GM18511 (cell line): ENCODE measurements around the gene GRID1.

ENCODE experiments used
- ATAC-seq: cut with Tn5 transposase; IDR thresholded peaks from one replicate; pipeline ENCODE4 v1.9.1; 2021; ENCODE audit warnings: mild to moderate bottlenecking, moderate library complexity; ENCODE audit not compliant: unreplicated experiment

The GRID1 gene

GRCh38 chr10:86219271-86219670 is 147.3 kb downstream of the GRID1 start:
- ATAC-seq, result no peak

DNA sequence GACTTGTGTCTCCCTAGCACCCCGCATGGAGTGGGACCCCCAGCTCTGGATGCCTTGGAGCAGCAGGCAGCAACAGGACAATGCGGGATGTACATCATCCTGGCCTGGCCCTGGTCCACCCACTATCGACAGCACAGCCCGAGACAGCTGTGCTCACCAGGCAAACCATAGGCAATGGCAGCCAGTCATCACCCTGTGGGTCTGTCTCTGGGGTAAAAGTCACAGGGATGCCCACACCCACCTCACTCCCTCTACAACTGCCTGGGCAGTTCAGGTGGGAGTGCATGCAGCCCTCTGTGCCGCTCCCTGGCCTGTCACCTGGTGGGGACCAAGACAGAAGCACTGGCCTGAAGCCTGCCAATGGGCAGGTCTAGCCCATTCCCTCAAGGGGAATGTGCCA is 147.8 kb downstream of the GRID1 start:
- ATAC-seq, result no peak

DNA sequence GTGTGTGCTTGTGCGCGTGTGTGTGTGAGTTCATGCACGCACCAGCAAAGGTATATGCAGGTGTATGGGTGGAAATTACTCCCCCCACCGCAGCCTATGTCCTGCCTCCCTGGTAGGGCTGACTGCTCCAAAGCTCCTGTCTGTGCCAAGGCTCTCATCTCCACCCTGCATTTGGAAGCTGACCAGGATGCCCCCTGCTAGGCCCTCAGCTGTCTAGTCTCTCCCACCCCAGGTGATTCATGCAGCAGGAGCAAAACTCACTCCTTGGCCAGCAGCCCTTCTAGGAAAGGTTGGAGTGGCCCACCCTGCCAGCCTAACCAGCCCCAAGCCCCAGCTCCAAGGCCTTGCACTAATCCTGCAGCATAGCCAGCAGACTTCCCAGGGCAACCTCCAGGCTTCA is 148.4 kb downstream of the GRID1 start:
- no peak for ATAC-seq

DNA sequence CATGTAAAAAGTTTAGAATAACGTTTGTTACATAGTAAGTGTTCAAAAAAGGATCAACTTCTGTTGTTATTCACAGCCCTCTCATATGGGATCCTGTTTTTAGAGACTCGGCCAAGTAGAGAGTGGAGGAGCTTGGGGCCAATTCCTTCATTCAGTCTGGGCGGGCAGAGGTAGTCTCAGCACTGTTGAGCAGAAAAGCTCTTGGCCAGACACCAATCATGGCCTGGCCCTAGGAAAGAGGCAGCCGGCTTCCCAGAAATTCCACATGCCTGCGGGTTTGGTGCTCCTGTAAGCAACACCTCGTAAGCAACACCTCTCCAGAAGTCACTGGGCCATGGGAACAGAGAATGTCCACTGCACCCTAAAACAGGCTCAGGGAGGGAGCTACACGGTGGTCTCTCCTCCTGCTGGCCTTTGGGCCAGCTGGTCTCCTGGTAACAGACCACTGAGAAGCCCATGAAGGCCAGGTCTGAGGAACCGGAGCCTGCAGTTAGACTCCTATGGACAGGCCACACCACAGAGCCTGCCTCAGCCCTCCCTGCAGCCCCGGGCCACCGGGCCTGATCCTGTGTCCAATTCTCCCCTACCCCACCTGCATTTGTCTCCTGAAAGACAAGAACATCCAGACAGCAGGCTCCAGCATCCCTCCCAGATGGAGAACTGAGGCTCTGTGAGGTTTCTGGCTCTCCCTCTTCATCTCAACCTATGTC is 149.1 kb downstream of the GRID1 start:
- no peak for ATAC-seq

DNA sequence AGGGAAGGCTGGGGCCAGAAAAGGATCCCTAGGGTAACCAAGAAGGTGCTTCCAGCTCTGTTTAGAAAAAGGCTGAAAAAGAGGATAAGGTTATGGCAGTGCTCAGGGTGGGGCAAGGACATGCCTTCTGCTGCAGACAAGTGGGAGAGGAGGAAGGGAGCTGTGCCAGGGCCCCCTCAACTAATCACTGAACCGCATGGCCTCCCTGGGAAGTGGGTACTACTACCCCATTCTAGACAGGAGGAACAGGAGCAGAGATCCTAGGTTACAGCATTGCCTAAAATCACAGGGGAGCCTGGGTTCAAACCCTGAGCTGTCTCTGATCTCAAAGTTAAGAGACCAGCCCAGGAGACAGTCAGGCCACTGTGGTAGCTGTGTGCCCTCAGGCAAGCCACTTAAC is 149.7 kb downstream of the GRID1 start:
- ATAC-seq, result no peak

DNA sequence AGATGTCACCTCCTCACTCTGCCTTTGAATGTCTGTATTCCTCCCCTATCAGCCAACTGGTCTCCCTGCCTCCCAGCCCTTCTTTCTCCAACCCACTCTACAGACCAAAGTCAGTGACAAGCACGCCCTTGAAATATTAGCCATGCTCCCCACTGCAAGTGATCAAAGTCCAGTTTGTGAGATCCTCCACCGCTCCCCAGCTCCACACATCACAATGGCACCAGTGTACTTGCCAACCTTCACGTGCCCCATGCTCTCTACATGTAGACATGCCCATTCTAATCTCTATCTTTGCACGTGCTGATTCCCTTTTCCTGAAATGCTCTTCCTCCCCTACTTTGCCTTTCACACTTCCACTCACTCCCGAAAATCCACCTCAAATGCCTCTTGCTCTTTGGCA is 150.9 kb downstream of the GRID1 start:
- no peak for ATAC-seq

DNA sequence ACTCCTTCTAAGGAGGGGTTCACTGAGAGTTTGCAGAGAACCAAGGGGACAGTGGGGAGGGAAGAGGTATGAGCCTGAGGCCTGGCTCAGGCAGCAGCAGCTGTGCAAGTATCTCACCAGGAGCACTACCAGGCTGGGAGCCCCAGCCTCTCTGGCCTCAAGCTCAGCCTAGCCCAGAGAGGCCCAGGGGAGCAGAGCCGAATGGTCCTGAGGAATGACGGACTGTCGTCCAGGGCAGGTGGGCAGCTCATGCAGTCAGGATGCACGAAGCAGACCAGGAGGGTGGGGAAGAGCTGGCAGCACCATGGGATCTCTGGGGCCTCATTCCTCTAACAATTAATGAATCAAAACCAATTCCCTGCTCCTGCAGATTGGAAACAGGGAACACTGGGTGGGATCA is 151.5 kb downstream of the GRID1 start:
- no peak for ATAC-seq

- ATAC-seq, result no peak
Measured at GRCh38 chr10:86213148-86213547, 153.4 kb downstream of the GRID1 start.

DNA sequence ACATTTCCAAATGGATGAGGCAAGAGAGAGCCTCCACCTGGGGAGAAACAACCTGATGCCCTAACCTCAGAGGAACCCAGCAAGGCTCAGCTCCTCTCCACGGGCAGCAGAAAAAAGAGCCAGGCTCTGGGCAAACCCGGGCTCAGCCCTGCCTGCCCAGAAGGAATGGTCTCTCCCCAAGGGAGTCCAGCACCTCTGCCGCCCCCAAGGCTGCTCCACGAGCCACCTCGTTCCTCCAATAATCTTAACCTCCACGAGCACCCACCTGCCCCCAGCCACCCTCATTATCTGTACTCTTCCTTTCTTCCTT is 154.2 kb downstream of the GRID1 start:
- ATAC-seq, result no peak

GRCh38 chr10:86211691-86212390 is 154.8 kb downstream of the GRID1 start:
- no peak for ATAC-seq

- no peak for ATAC-seq
Measured at GRCh38 chr10:86210416-86210815, 156.2 kb downstream of the GRID1 start.

DNA sequence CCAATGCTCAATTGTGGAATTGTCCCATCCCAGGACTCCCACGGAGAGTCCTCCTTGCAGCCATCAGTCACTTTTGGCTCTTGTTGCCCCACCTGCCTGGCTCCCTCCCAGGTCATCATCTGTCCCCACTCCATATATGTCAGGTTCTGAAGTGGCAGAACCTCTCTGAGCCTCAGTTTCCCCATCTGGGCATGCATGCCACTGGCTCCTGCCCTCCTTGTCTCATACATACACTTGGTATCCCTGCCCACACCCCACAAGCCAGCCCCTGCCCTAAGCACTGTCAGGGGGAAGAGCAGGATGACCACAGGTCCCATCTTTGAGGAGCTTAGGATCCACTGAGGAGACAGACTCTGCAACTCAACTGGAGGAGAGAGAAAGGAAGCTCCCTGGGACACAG is 156.9 kb downstream of the GRID1 start:
- ATAC-seq, result no peak

DNA sequence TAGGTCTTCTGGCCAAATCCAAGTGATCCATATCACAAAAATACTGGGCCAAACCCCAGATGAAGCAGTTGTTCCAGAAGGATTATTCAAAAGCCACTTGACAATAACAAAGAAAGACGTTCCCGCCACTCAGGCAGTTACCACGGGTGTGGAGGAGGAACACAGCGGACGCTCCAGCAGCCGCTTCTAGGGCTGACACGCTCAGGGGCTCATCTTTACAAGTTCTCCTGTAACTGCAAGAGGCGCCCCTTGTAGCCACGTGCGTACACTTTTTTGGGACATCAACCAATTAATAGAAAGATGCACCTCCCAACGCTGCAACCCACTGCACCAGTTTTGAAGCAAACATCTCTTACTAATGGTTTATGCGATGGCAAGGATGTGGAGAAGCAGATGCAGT is 159.4 kb downstream of the GRID1 start:
- ATAC-seq, result no peak

DNA sequence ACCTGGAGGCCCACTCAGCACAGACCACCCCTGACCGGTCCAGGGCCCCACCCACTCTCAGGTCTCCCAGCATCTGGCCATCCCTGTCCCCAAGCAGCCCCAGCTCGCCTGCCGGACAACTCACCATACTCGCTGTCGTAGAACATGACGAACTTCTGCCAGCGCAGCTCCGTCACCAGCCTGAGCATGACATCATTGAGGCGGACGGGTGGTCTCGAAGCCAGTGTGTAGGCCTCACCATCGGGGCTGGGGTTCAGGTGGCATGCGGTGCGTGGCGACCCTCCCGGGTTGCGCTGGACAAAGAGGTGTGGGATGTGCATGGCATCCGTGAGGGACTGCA is 160.4 kb downstream of the GRID1 start:
- no peak for ATAC-seq

DNA sequence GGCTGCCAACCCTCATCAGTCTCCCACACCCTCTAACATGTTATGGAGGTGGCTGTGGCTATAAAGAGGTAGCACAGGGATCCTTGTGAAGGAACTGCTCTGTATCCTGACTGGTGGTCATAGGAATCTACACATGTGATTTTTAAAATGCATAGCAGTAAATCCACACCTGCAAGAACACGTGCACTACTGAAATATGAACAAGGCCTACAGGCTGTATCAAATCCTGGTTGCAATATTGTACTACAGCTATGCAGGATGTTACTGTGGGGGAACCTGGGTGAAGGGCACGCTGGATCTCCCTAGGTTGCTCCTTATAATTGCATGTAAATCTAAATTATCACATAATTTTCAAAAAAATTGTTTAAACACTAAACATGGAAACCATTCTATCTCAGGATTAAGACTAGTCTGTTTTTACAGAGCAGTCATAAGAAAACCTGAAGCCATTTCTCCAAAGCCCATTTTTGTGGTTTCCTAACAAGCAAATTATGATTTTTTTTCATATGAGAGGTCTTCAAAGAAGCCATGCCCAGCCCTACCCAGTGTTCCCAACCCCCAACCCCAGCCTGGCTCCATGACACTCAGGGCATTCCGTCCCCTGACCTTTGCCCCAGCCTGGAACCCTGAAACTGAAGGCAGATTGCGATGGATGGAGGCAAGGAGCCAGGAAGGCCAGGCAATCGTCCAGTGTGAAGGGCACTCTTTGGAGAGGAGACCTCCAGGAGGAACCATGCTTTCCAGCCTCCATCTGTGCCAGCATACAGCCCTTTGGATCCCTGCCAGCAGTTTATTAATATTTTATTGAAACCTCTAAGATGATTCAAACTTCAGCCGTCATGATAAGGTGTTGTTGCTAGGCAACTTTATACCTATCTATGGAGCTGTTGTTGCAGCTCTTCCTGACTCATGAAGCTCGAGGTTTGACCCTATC is 161.0 kb downstream of the GRID1 start:
- ATAC-seq, result no peak

DNA sequence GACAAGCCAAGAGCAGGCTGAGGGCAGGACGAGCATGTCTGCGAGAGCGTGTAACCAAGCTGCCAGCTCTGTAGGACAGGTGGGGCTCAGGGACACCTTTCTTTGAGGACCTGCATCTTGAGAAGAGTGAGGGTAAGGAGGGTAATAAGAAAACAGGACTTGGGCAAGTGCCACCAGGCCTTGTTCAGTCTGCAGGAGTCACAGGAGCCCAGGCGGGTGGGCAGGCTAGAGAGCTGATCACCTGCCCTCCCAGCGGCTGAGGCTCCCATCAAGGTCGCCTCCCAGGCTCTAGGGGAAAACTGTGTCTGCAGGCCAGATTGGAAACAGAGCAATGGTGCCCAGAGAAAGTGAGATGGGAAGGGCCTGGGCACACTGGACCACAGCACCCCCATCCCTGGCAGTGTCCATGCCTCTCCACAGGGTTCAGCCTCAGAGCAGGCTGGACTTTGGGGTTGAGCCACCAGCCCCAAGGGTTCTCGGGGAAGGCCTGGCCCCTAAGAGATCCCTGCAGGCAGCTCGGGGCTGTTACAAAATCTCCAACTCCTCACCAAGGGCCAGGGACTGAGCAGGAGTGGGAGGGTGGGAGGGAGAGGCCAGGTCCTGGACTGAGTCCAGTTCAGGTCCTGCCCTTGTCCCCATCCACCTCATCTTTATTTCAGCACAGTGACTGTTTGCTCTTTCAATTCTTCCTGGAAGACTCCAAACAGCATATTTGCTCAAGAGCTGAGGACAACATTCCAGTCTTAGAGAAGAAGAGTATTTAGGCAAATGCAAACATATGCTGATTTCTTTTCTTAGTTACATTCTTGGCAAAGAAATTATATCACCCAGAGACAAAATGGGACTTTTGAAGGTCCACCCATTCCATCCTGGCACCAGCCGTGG is 161.9 kb downstream of the GRID1 start:
- no peak for ATAC-seq

- ATAC-seq, result no peak
Measured at GRCh38 chr10:86203162-86203905, 163.3 kb downstream of the GRID1 start.

GRCh38 chr10:86202226-86202735 is 164.3 kb downstream of the GRID1 start:
- no peak for ATAC-seq

DNA sequence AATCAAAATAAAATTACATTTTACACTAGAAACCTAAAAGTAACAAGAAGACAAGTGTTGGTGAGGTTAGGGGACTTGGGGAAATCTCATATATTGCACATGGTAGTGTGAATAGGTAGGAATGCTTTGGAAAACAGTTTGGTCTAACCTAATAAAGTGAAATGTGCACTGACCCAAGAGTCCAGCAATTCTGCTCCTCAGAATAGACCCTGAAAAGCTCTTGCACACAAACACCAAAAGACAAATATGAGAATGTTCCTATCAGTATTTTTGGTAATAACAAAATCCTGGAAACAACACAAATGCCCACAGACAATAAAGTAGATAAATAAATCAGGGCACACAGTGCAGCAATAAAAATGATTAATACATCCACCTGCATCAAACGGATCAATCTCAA is 165.7 kb downstream of the GRID1 start:
- ATAC-seq, result no peak

DNA sequence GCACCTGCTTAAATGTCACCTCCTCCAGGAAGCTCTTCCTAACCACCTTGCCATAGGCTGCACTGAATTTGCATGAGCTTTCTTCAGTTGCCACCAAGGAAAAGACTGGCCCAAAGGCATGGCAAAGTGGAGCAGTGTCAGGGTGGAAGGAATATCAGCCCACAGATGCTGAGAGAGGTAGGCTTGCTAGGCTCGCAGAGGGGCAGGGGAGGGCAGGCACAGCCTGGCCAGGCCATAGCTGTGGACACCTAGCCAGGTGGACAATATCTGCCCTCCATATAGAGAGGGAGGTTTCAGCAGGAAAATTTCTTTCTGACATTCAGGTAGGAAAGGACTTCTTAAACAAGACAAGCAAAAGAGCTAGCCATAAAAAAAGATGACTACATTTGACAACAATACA is 166.3 kb downstream of the GRID1 start:
- no peak for ATAC-seq
